GM15510 (cell line): ENCODE measurements around the gene PDSS2.

Source experiments
- POLR2A ChIP-seq: IDR thresholded peaks from 3 replicates; pipeline ENCODE4 v1.6.1; 2011; ENCODE audit warnings: borderline replicate concordance; ENCODE audit not compliant: insufficient read length; ENCODE audit errors: extremely low read depth

PDSS2 gene

GRCh38 chr6:107488875-107489635, 29.7 kb upstream of the PDSS2 start:
- TF ChIP-seq POLR2A = no peak

GRCh38 chr6:107488174-107488874, 29.0 kb upstream of the PDSS2 start:
- TF ChIP-seq POLR2A = no peak

GRCh38 chr6:107485157-107485556, 25.8 kb upstream of the PDSS2 start:
- no peak for TF ChIP-seq POLR2A

- TF ChIP-seq POLR2A = no peak
These were observed 19.8 kb upstream of the PDSS2 start for GRCh38 chr6:107479089-107479690.

GRCh38 chr6:107473660-107474059, 14.3 kb upstream of the PDSS2 start:
- no peak for TF ChIP-seq POLR2A

- no peak for TF ChIP-seq POLR2A
These were observed 11.0 kb upstream of the PDSS2 start for GRCh38 chr6:107470364-107470763.

GRCh38 chr6:107466062-107466461, 6.7 kb upstream of the PDSS2 start:
- no peak for TF ChIP-seq POLR2A

GRCh38 chr6:107460083-107460631, 793 bp upstream of the PDSS2 start:
- TF ChIP-seq POLR2A = no peak

GRCh38 chr6:107458672-107459282, 587 bp downstream of the PDSS2 start:
- TF ChIP-seq POLR2A = no peak

GRCh38 chr6:107448776-107449175, 10.6 kb downstream of the PDSS2 start:
- no peak for TF ChIP-seq POLR2A

- TF ChIP-seq POLR2A = no peak
These were observed 11.6 kb downstream of the PDSS2 start for GRCh38 chr6:107447663-107448216.

- TF ChIP-seq POLR2A = no peak
These were observed 15.1 kb downstream of the PDSS2 start for GRCh38 chr6:107444277-107444676.

GRCh38 chr6:107443608-107444267, 15.6 kb downstream of the PDSS2 start:
- TF ChIP-seq POLR2A = no peak

- no peak for TF ChIP-seq POLR2A
These were observed 16.3 kb downstream of the PDSS2 start for GRCh38 chr6:107442938-107443607.
